GM18907 (cell line): ENCODE results near the gene GNAT1.

Experiments
- ATAC-seq: cut with Tn5 transposase; IDR thresholded peaks from one replicate; pipeline ENCODE4 v1.9.1; 2021; ENCODE audit warnings: mild to moderate bottlenecking, moderate library complexity; ENCODE audit not compliant: unreplicated experiment

Gene GNAT1

DNA sequence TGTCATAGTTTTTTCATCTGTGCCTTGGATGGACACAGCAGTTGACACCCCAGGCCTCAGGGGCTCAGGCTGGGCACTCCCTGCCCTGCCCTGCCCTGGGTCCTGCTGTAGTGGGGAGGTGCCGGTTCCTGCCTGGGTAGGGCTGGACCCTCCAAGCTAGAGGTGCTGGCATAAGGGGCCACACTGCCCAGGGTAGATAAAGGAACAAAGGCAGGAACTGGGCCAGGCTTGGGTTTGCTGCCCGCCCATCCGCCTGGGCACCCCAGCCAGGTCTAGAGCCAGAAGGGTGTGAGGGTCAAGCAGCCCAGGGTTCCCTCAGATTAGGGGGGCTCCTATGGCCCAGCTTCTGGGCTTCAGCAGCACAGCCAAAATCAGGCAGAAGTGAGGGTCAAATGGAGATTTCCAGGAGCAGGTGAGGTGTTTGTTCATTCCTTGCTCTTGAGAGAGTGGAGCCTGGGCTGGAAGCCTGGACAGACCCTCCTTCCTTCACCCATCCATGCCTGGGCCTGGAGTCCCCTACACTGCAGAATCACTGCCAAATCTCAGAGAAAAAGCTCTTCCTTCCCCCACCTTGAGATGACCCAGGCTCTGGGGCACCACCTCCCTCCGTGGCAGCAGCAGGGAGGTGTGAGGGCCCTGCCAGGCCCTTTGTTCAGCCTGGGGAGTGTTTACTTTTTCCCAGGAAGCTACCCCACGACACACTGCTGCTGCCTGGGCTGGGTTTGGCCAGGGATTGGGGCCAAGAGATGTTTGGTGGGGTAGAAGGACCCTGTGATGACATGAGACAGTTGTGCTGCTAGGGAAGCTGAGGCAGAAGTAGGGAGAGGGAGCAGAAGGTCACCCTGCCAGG lies 29.2 kb upstream of the GNAT1 start:
- no peak for ATAC-seq

- ATAC-seq, result no peak
These were observed 27.6 kb upstream of the GNAT1 start for GRCh38 chr3:50163572-50164455.

DNA sequence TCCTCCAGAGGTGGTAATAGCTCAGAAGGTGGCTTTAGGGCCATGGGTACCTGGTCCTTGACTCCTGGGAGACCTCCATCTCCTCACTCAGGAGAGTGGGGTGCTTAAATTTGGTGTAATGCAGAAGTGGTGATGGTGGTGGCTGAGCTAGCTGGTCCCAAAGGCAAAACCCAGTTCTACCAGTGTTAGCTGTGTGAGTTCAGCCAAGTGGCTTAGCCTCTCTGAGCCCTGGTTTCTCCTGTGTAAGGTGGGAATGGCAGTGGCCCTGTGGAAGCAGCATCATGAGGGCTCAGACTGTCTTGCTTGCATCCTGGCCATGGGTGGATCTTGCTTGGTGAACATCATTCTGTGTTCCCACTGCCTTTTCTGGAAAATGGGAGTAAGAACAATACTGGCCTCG lies 26.9 kb upstream of the GNAT1 start:
- ATAC-seq, result no peak

DNA sequence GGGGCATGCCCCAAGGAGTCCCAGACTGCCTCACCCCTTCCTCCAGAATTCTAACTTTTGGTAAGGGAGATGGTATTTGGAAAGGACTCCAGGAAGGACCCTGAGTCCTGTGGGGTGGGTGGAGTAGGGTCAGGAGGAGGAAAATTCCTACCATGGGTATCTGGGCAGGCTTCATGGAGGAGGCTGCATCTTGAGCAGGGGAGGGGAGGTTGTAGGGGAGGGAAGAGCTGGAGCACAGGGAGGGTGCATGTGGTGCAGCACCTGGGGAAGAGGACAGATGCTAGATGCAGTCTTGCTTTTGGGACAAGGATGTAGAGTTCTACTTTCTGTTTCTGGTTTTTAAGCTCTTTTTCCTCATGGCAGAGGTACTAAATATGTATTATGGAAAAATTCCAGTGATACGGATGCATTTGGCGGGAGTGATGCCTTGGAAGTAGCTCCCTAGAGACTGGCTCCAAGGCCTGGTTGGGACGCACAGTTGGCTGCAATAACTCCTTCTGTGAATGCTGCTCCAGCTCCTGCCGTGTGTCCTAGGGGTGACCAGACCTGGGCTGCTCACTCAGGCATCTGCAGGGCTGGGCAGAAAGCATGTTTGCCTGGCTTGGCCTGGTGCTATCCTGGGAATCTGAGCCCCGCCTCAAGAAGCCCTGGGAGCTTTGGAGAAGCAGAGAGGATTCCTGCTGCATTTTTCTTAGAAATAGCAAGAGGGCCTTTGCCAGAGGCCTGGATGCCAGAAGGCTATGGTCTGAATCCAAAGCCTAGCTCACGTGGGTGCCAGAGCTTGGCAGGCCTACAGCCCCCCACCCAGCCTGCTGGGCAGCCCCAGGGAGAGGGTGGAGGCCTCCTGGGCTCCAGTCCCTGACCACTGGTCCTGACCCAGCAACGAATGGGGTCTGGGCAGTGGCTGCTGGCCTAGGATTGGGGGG lies 26.2 kb upstream of the GNAT1 start:
- ATAC-seq, result no peak

- no peak for ATAC-seq
These were observed 25.4 kb upstream of the GNAT1 start for GRCh38 chr3:50165910-50166538.

- ATAC-seq, result no peak
These were observed 24.8 kb upstream of the GNAT1 start for GRCh38 chr3:50166620-50167019.

- ATAC-seq, result no peak
These were observed 24.2 kb upstream of the GNAT1 start for GRCh38 chr3:50167069-50167840.

DNA sequence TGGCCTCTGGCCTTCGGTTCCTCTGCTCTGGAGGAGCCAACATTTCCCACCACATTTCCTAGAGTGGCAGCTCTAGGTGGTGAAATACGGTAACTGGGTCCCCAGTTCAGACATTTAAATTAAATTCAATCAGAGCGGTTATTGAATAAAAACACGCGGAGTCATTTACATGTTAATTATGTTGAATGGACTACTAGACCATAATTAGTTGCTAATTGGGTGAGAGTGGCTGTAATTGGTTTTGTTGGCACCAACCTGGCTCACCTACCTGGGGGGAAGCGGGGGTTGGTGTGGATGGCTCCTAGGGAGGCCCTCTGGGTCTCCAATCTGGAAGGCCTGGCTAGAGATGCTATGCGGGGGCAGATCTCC lies 23.6 kb upstream of the GNAT1 start:
- no peak for ATAC-seq

GRCh38 chr3:50168388-50168787 lies 23.0 kb upstream of the GNAT1 start:
- ATAC-seq, result no peak

GRCh38 chr3:50168791-50169190 lies 22.6 kb upstream of the GNAT1 start:
- ATAC-seq, result no peak

GRCh38 chr3:50169232-50169832 lies 22.1 kb upstream of the GNAT1 start:
- no peak for ATAC-seq

- ATAC-seq, result no peak
These were observed 21.6 kb upstream of the GNAT1 start for GRCh38 chr3:50169858-50170257.

GRCh38 chr3:50170689-50171088 lies 20.7 kb upstream of the GNAT1 start:
- no peak for ATAC-seq

DNA sequence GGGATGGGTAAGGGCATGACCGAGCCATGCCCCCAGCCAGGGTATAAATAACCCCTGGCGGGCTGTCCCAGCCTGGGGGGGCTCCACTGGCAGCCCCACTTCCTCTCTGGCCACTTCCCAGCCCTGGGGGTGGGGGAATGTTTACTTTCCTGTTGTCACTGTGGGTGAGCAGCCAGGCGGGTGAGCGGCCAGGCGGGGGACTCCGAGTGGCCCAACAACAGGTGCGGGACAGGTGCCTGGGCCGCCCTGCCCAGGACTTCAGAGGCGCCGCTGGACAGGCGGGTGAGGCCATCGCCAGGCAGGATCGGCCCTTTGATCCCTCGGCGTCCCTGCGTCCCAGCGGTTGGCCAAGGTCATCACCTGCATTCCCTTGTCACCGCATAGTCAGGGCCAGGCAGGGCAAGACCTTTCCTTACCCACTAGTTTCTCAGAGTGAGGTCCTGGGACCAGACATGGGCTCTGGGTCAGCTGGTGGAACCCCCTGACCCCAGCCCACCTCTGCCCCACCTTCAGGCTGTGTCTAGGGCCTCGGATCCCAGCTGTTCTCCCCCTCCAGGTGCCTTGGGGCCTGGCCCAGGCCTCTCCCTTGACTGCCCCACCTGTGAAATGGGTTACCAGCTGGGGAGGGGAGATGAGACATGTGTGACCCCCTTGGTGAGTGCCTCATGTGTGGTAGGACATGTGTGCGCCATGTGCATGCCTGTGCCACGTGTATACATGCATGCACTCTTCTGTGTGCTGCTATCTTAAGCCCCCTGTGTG lies 19.7 kb upstream of the GNAT1 start:
- no peak for ATAC-seq

- no peak for ATAC-seq
These were observed 18.7 kb upstream of the GNAT1 start for GRCh38 chr3:50172626-50173220.

- no peak for ATAC-seq
These were observed 17.5 kb upstream of the GNAT1 start for GRCh38 chr3:50173685-50174516.

DNA sequence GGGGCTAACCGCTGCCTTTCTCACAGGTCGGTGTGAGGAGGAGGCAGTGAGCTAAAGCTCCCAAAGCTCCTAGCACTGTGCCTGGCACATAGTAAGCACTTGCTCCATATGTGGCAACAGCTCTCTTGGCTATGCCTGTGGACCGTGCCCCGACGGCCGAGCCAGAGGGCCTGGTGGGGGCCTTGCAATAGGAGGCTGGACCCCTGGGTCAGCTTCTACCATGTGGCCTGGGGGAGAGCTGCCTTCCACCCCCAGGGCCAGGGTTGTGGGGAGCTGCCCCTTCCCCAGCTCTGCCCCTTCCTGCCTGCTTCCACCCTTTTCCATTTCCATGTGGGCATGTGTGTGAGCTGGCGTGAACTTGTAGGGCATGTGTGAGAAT lies 16.9 kb upstream of the GNAT1 start:
- ATAC-seq, result no peak
